Measurements from ENCODE around the gene CAMTA1. TPM values are rescaled to one million over a fixed set of nuclear protein-coding genes. Genes with fewer than 3 reads are reported as not detected.

Gene CAMTA1
- total RNA-seq, 1 donor from 2014 or later, result 63.8 TPM

DNA sequence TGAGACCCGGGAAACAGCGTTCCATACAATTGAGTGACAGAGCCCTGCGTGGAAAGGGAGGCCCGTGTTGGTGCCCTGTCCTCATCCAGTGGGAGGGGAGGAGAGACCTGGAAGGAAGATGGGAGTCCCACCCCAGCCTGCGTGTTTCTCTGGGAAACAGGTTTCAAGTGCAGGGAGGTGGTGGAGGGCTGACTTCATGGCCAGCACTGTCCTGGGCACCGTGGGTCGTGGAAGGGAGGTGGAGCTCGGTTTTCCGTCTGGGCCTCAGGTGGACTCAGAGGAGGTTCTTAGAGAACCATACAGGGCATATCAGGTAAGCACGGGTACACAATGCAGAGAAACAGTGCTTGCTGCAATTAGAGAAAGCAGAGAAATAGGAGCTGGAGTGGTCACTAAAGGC, 222.6 kb downstream of the CAMTA1 start:
- no peak for DNase-seq (ENCODE audit: low spot score)
- H3K27me3 Mint-ChIP-seq (ENCODE audit: low read depth), result peaks cover 45% of the 10 kb centered on the region
- H3K36me3 Mint-ChIP-seq (ENCODE audit: low read depth), result no peaks in the 10 kb centered on the region

DNA sequence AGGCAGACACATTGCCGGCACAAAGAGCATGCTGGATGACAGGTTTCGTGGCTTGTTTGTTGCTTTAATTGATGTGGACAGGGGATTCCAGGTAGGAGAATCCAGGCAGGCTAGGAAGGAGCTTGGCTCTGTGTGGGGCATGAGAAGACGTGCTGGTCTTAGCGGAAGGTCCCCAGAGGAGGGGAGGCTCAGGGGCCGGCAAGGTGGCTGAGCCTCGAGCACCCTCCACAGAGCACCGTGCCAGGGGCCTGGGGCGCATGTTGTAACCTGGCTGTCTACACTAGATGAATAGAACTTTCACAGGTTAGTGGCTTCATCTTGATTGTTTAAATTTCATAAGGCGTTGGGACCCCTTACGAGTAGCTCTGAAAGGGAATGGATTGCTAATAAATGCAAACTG, 223.1 kb downstream of the CAMTA1 start:
- H3K36me3 Mint-ChIP-seq (ENCODE audit: low read depth), result no peaks in the 10 kb centered on the region
- H3K27me3 Mint-ChIP-seq (ENCODE audit: low read depth), result peaks cover 44% of the 10 kb centered on the region
- H3K4me3 Mint-ChIP-seq (ENCODE audit: unreplicated experiment), result no peak overlapping the region
- DNase-seq (ENCODE audit: low spot score), result no peak
- TF ChIP-seq, protein P1, sequence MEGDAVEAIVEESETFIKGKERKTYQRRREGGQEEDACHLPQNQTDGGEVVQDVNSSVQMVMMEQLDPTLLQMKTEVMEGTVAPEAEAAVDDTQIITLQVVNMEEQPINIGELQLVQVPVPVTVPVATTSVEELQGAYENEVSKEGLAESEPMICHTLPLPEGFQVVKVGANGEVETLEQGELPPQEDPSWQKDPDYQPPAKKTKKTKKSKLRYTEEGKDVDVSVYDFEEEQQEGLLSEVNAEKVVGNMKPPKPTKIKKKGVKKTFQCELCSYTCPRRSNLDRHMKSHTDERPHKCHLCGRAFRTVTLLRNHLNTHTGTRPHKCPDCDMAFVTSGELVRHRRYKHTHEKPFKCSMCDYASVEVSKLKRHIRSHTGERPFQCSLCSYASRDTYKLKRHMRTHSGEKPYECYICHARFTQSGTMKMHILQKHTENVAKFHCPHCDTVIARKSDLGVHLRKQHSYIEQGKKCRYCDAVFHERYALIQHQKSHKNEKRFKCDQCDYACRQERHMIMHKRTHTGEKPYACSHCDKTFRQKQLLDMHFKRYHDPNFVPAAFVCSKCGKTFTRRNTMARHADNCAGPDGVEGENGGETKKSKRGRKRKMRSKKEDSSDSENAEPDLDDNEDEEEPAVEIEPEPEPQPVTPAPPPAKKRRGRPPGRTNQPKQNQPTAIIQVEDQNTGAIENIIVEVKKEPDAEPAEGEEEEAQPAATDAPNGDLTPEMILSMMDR (IDR thresholded peaks at IDR 0.05), result no peak
- H3K27ac Mint-ChIP-seq (ENCODE audit: unreplicated experiment), result no peak overlapping the region
- H3K9me3 Mint-ChIP-seq (ENCODE audit: low read depth), result no peaks in the 10 kb centered on the region
- H3K4me1 Mint-ChIP-seq (ENCODE audit: low read depth), result no peaks in the 10 kb centered on the region

More for the DNA sequence above, 222.6 kb downstream of the CAMTA1 start:
- no peak overlapping the region for H3K27ac Mint-ChIP-seq (ENCODE audit: unreplicated experiment)
- no peaks in the 10 kb centered on the region for H3K9me3 Mint-ChIP-seq (ENCODE audit: low read depth)
- no peaks in the 10 kb centered on the region for H3K4me1 Mint-ChIP-seq (ENCODE audit: low read depth)
- TF ChIP-seq, protein P1 (IDR thresholded peaks at IDR 0.05), result no peak
- H3K4me3 Mint-ChIP-seq (ENCODE audit: unreplicated experiment), result no peak overlapping the region

DNA sequence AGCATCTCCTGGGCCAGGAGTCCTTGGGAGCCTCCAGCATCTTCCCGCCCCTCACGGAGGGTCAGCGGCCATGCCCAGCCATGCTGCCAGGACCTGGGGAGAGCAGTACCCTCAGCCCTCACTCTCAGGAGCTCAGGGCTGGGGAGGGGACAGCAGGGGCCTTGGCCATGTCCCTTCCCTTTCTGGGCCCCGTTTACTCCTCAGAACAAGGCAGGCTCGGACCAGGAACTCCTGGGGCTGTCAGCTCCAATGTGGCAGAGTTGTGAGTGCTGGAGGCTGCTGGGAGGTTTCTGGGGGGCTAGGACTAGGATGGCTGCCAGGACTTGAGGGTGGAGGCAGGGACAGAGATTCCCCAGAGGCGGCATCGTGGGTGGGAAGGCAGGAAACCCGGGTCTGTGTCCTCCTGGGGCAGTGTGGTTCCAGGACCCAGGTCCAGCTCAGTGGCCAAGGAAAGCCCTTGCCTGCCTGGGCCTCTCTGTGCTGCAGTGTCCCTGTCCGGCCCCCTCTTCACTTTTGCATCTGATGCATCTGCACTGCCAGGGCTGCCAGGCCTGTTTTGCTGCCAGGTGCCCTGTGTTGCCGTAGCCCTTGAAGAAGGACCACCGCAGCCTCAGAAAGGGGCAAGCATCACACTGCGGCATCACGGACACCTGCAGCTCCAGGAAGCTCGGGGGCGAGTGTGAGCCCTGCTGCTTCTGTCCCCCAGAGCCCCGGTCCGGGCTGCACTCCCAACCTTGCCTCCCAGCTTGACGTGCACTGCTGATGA, 223.9 kb downstream of the CAMTA1 start:
- Mint-ChIP-seq H3K36me3 (ENCODE audit: low read depth) (no peaks in the 10 kb centered on the region), H3K27me3 (ENCODE audit: low read depth) (peaks cover 40% of the 10 kb centered on the region), H3K4me3 (ENCODE audit: unreplicated experiment) (no peak overlapping the region), H3K27ac (ENCODE audit: unreplicated experiment) (no peak overlapping the region), H3K4me1 (ENCODE audit: low read depth) (no peaks in the 10 kb centered on the region), H3K9me3 (ENCODE audit: low read depth) (no peaks in the 10 kb centered on the region)
- no peak for DNase-seq (ENCODE audit: low spot score)
- TF ChIP-seq, protein P1 (IDR thresholded peaks at IDR 0.05), result no peak

DNA sequence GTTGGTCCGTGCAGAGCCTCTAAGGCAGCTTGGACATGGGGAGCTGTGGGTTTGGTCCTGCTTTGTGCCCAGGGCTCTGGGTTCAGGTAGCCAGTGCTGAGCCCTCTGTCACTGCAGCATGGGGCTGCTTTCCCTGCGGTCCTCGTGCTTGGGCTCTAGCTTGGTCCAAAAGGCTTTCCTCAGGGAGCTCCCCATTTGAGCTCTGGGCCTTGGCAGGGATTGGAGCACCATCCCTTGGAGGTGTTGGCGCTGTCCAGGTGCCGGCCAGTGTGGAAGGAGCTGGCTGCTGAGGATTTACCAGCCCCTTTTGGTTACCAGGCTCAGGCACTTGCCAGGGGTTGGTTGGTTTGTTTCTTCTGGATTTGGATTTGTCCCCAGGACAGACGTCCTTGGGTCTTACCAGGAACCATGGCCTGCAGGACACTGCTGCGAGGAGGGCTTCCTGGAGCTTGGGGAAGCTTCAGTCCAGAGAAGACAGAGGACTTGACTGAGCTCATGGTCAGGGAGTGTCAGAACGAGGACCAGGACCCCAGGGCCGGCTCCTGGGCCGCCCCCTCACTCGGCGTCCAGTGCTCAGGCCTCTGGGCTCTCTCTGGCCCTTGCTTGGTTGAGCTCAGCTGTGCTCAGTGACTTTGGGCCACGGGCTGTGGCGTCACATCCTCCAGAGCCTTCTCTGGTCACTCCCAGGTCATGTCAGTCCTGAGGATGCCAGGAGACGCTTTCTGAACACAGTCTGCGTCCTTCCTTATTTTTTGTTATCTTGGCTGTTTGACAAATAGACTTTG, 224.7 kb downstream of the CAMTA1 start:
- Mint-ChIP-seq H3K27ac (ENCODE audit: unreplicated experiment) (no peak overlapping the region), H3K36me3 (ENCODE audit: low read depth) (no peaks in the 10 kb centered on the region)

More for the DNA sequence above, 224.7 kb downstream of the CAMTA1 start:
- no peaks in the 10 kb centered on the region for H3K9me3 Mint-ChIP-seq (ENCODE audit: low read depth)
- TF ChIP-seq, protein P1 (IDR thresholded peaks at IDR 0.05), result no peak
- H3K4me1 Mint-ChIP-seq (ENCODE audit: low read depth), result no peaks in the 10 kb centered on the region
- peaks cover 39% of the 10 kb centered on the region for H3K27me3 Mint-ChIP-seq (ENCODE audit: low read depth)
- DNase-seq (ENCODE audit: low spot score), result no peak
- no peak overlapping the region for H3K4me3 Mint-ChIP-seq (ENCODE audit: unreplicated experiment)
